Measurements from ENCODE around the gene ARHGAP24. TPM values are rescaled to one million over a fixed set of nuclear protein-coding genes. Genes with fewer than 3 reads are reported as not detected.

Gene ARHGAP24
- total and polyA plus RNA-seq, 8 donors: 10.5 to 34.7 (median 17.1) TPM

- no peaks in the 10 kb centered on the region for H3K36me3 ChIP-seq
- ATAC-seq (no peak), FAIRE-seq (no peak), DNase-seq (no peak)
- WGBS, 2 donors: 24 to 27% methylated on average over 2 of the region's 2 CpGs
- H3K4me3 ChIP-seq: no peak overlapping the region
- H3K9me3 ChIP-seq: no peaks in the 10 kb centered on the region
- no peak overlapping the region for H3K27ac ChIP-seq
- intact Hi-C loops (cut with DNase I): no loop called here
- TF ChIP-seq CTCF (IDR thresholded peaks at IDR 0.05): no peak
- peaks cover 0 to 22% (median 0%) of the 10 kb centered on the region in 3 donors for H3K4me1 ChIP-seq
- no peaks in the 10 kb centered on the region for H3K27me3 ChIP-seq
Observed at GRCh38 chr4:85478576-85478975, 3.6 kb downstream of the ARHGAP24 start.

GRCh38 chr4:85482010-85482738 lies 7.2 kb downstream of the ARHGAP24 start:
- no peaks in the 10 kb centered on the region for H3K9me3 ChIP-seq
- no peak overlapping the region for H3K4me3 ChIP-seq
- no peaks in the 10 kb centered on the region for H3K36me3 ChIP-seq
- peak in 2 of 6 donors; percentile 40 to 52 for DNase-seq
- WGBS, 2 donors: 36 to 47% methylated on average over 5 of the region's 5 CpGs
- intact Hi-C loops (cut with DNase I): no loop called here
- no peak for TF ChIP-seq CTCF (IDR thresholded peaks at IDR 0.05)
- ATAC-seq: peak; percentile 53 to 77 (median 66)
- FAIRE-seq: no peak
- H3K27ac ChIP-seq: no peak overlapping the region
- H3K27me3 ChIP-seq: no peaks in the 10 kb centered on the region
- H3K4me1 ChIP-seq: peaks cover 0 to 16% (median 0%) of the 10 kb centered on the region in 3 donors

- Histone ChIP-seq H3K9me3 (no peaks in the 10 kb centered on the region), H3K27me3 (no peaks in the 10 kb centered on the region), H3K27ac (no peak overlapping the region), H3K36me3 (no peaks in the 10 kb centered on the region), H3K4me1 (peaks cover 5 to 13% (median 12%) of the 10 kb centered on the region in 3 donors), H3K4me3 (no peak overlapping the region)
- no peak for FAIRE-seq
- ATAC-seq: peak in 3 of 4 donors; percentile 30 to 64 (median 57)
- WGBS, 2 donors: 59 to 71% methylated on average over 3 of the region's 3 CpGs
- intact Hi-C loops (cut with DNase I): no loop called here
- TF ChIP-seq CTCF (IDR thresholded peaks at IDR 0.05): no peak
- DNase-seq: no peak
Observed at GRCh38 chr4:85486425-85487086, 11.6 kb downstream of the ARHGAP24 start.

GRCh38 chr4:85488416-85488815 lies 13.5 kb downstream of the ARHGAP24 start:
- DNase-seq: no peak
- Histone ChIP-seq H3K36me3 (no peaks in the 10 kb centered on the region), H3K4me3 (no peak overlapping the region), H3K9me3 (no peaks in the 10 kb centered on the region), H3K27ac (no peak overlapping the region), H3K27me3 (no peaks in the 10 kb centered on the region), H3K4me1 (peaks cover 8 to 18% (median 14%) of the 10 kb centered on the region in 3 donors)
- intact Hi-C loops (cut with DNase I): no loop called here
- 17 to 27% methylated on average over 1 of the region's 1 CpG for WGBS, 2 donors
- peak in 1 of 4 donors; percentile 13 for ATAC-seq
- no peak for FAIRE-seq
- TF ChIP-seq CTCF (IDR thresholded peaks at IDR 0.05): no peak
